Heart right ventricle (tissue), 16 donors: ENCODE results near the gene FRMD5. TPM values are rescaled to one million over a fixed set of nuclear protein-coding genes. Genes with fewer than 3 reads are reported as not detected.

Experiments
- ATAC-seq, 8 donors: fragments of 200-7000 bp; cut with Tn5 transposase; one replicate each; pipeline ENCODE4 v1.9.1; 2020; ENCODE audit warnings: mild to moderate bottlenecking in 8 of 8, moderate library complexity in 8 of 8, moderate number of reproducible peaks in 1 of 8
- DNase-seq, 2 donors: peaks; one replicate each; pipeline ENCODE4 v3.0.0-alpha.2; 2020
- H3K27ac ChIP-seq, 10 donors: fragments of 200-600 bp; sonication (generic) in 2 of 10; one replicate each; pipeline versions ENCODE4 v1.5.0 to v1.8.0; 2020 to 2022; ENCODE audit warnings: mild to moderate bottlenecking in 3 of 10
- H3K27me3 ChIP-seq, 7 donors: fragments of 200-600 bp; one replicate each; pipeline ENCODE4 v1.8.0; 2021 to 2022; ENCODE audit warnings: mild to moderate bottlenecking in 2 of 7
- H3K36me3 ChIP-seq, 9 donors: fragments of 200-600 bp; sonication (generic) in 1 of 9; one replicate each; pipeline versions ENCODE4 v1.5.0 to v1.8.0; 2020 to 2022; ENCODE audit warnings: mild to moderate bottlenecking in 2 of 9
- H3K4me1 ChIP-seq, 9 donors: fragments of 200-600 bp; sonication (generic) in 1 of 9; one replicate each; pipeline versions ENCODE4 v1.5.0 to v1.8.0; 2020 to 2022; ENCODE audit warnings: mild to moderate bottlenecking in 4 of 9
- H3K4me3 ChIP-seq, 10 donors: fragments of 200-600 bp; sonication (generic) in 2 of 10; one replicate each; pipeline versions ENCODE4 v1.5.0 to v1.8.0; 2020 to 2022; ENCODE audit warnings: mild to moderate bottlenecking in 7 of 10, moderate library complexity in 2 of 10
- H3K9me3 ChIP-seq, 11 donors: fragments of 200-600 bp in 10 of 11; sonication (generic) in 2 of 11; one replicate each; pipeline versions ENCODE4 v1.5.0 to v1.8.0; 2013 to 2022; ENCODE audit warnings: mild to moderate bottlenecking in 2 of 11, control low read depth in 1 of 11, moderate library complexity in 1 of 11
- CTCF ChIP-seq, 9 donors: fragments of 200-600 bp; sonication (generic) in 2 of 9; IDR thresholded peaks; one replicate each; pipeline versions ENCODE4 v1.5.0 to v1.8.0; 2021 to 2022; ENCODE audit warnings: antibody characterized with exemption in 9 of 9, mild to moderate bottlenecking in 5 of 9, moderate library complexity in 1 of 9
- WGBS, 2 donors: extraction: QIAGEN DNeasy Blood & Tissue Kit; methylation state at CpG; one replicate each; pipeline ENCODE4 v1.1.7; 2013; ENCODE audit warnings: inconsistent platforms in 1 of 2; 5-methylcytosine and 5-hydroxymethylcytosine counted together
- intact Hi-C, 10 donors: fragments of 100-400 bp; cut with DNase I; formaldehyde crosslinking; loops; one replicate each; pipeline versions ENCODE4 v1.11.1 to v1.14.2; 2022
- polyA plus RNA-seq, 2 donors: library from polyadenylated mRNA; stranded (reverse); fragments of 200-250 nt; gene quantifications; one replicate each; pipeline ENCODE4 v1.2.3, GENCODE V29; 2013
- total RNA-seq, 10 donors: library from RNA; stranded (reverse); fragmentation: NEBNext Ultra II Directional in 3 of 10; extraction: Animal tissue kit (Norgen Biotek cat#: 25700) in 3 of 10; gene quantifications; one replicate each; pipeline versions ENCODE4 v1.2.1 to v1.2.4, GENCODE V29; 2021 to 2023
- donor health status: Arrhythmogenic right ventricular cardiomyopathy.
- donor health status: ischemic (EF 13 %, LVEDD 7.1; RV severe dilation, severe dysfunction).
- donor health status: healthy with polysubstance abuse.
- donor health status: DM: no; HTN: yes; CAD: no.
- donor health status: DM: no; HTN: no; CAD: no.
- donor health status: ischemic (EF 25% LVEDD 6.9; RV normal size, moderate dysfunction).
- donor health status: ischemic (EF 25% LVEDD 5.7; RV mildly dilated, moderate dysfunction).
- donor health status: healthy.
- donor health status: DM: yes; HTN: yes; CAD: no.
- donor health status: Ischemic cardiomyopathy.
- donor health status: ischemic (EF 35%, LVEDD 5.7; RV mildly dilated, moderate dysfunction).
- donor health status: nonischemic (EF 11% LVEDD 7.7; RV severe dilation, severe dysfunction).
- donor health status: DM: yes; HTN: yes; CAD: no.
- donor health status: PGD.
- donor health status: ischemic (EF 29% LVEDD 5.4; RV normal size, mild dysfunction).
- donor health status: nonischemic (EF 23%, LVEDD 6.1; RV moderate dilation, normal function).

The FRMD5 gene
- total and polyA plus RNA-seq, 12 donors = 7.2 to 86.3 (median 55.3) TPM

- H3K36me3 ChIP-seq = no peaks in the 10 kb centered on the region
- TF ChIP-seq CTCF (IDR thresholded peaks at IDR 0.05) = no peak
- 62 to 78% methylated on average over 1 of the region's 1 CpG for WGBS, 2 donors
- intact Hi-C loops = no loop called here
- no peak for DNase-seq
- H3K27me3 ChIP-seq = peaks cover 0 to 9% (median 0%) of the 10 kb centered on the region in 7 donors
- H3K27ac ChIP-seq = no peak overlapping the region
- no peaks in the 10 kb centered on the region for H3K4me1 ChIP-seq
- H3K4me3 ChIP-seq = no peak overlapping the region
- no peaks in the 10 kb centered on the region for H3K9me3 ChIP-seq
- ATAC-seq = no peak
These were observed 37.4 kb downstream of the FRMD5 start for GRCh38 chr15:44157679-44158078.

DNA sequence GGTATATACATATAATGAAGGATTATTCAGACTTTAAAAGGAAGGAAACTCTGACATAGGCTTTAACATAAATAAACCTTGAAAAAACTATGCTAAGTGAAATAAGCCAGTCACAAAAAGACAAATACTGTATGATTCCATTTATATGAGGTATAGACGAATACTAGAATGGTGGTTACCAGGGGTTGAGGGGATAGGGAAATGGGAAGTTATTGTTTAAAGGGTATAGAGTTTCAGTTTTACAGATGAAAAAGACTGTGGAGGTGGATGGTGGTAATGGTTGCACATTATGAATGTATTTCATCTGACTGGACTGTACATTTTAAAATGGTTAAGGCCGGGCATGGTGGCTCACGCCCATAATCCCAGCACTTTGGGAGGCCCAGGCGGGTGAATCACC, 41.7 kb downstream of the FRMD5 start:
- no peak for ATAC-seq
- no peak overlapping the region for H3K27ac ChIP-seq
- H3K27me3 ChIP-seq = peaks cover 0 to 9% (median 0%) of the 10 kb centered on the region in 7 donors
- H3K9me3 ChIP-seq = no peaks in the 10 kb centered on the region
- TF ChIP-seq CTCF (IDR thresholded peaks at IDR 0.05) = no peak
- no peak overlapping the region for H3K4me3 ChIP-seq
- WGBS, 2 donors = 91 to 95% methylated on average over 4 of the region's 4 CpGs
- intact Hi-C loops = no loop called here
- no peak for DNase-seq
- H3K4me1 ChIP-seq = no peaks in the 10 kb centered on the region
- no peaks in the 10 kb centered on the region for H3K36me3 ChIP-seq

GRCh38 chr15:44149224-44149623, 45.8 kb downstream of the FRMD5 start:
- TF ChIP-seq CTCF (IDR thresholded peaks at IDR 0.05) = no peak
- Histone ChIP-seq H3K4me1 (peaks cover 0 to 18% (median 4%) of the 10 kb centered on the region in 9 donors), H3K4me3 (no peak overlapping the region), H3K9me3 (no peaks in the 10 kb centered on the region), H3K36me3 (no peaks in the 10 kb centered on the region), H3K27me3 (peaks cover 0 to 4% (median 0%) of the 10 kb centered on the region in 7 donors), H3K27ac (no peak overlapping the region)
- WGBS, 2 donors = 97% methylated on average over 1 of the region's 1 CpG
- ATAC-seq = no peak
- no peak for DNase-seq
- intact Hi-C loops = no loop called here

DNA sequence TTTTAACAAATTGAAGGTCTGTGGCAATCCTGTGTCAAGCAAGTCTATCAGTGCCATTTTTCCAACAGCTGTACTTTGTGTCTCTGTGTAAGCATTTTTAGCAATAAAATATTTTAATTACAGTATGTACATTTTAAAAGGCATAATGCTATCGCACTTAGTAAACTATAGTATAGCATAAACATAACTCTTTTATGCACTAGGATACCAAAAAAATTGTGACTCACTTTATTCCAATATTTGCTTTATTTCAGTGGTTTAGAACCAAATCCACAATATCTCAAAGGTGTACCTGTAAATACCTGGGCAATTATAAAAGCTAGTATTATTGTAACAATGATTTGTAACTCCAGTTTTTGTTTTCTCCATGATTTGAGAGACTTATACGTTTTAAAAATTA, 46.5 kb downstream of the FRMD5 start:
- H3K27ac ChIP-seq = no peak overlapping the region
- intact Hi-C loops = no loop called here

More for the DNA sequence above, 46.5 kb downstream of the FRMD5 start:
- WGBS, 2 donors = 77 to 81% methylated on average over 2 of the region's 2 CpGs
- H3K4me1 ChIP-seq = peaks cover 0 to 25% (median 4%) of the 10 kb centered on the region in 9 donors
- ATAC-seq = no peak
- DNase-seq = no peak
- no peak for TF ChIP-seq CTCF (IDR thresholded peaks at IDR 0.05)
- no peaks in the 10 kb centered on the region for H3K9me3 ChIP-seq
- H3K36me3 ChIP-seq = no peaks in the 10 kb centered on the region
- H3K27me3 ChIP-seq = peaks cover 0 to 4% (median 0%) of the 10 kb centered on the region in 7 donors
- no peak overlapping the region for H3K4me3 ChIP-seq
